DOHH2 (cell line): ENCODE results near the gene HSD17B3.
"Not testable (repeated sequence)": the region's sequence is repeated elsewhere in the genome, so short reads cannot be mapped to it uniquely, and the experiment has no call there.

Experiments
- H3F3A ChIP-seq: fragments of 200-600 bp; sonication (generic), shearing (Covaris generic); 2 replicates; pipeline ENCODE4 v1.6.0; 2016; ENCODE audit warnings: antibody characterized with exemption, mild to moderate bottlenecking; ENCODE audit not compliant: control insufficient read depth, insufficient read depth
- H3K27ac ChIP-seq: fragments of 200-600 bp; sonication (generic); 2 replicates; pipeline ENCODE4 v1.5.1; 2014; ENCODE audit warnings: low read depth, mild to moderate bottlenecking, low read length, moderate library complexity
- H3K27me3 ChIP-seq: fragments of 200-600 bp; sonication (generic); 2 replicates; pipeline ENCODE4 v1.6.1; 2014; ENCODE audit warnings: mild to moderate bottlenecking, low read length, mixed read lengths; ENCODE audit not compliant: control insufficient read depth
- H3K36me3 ChIP-seq: fragments of 200-600 bp; sonication (generic); 2 replicates; pipeline ENCODE4 v1.6.1; 2014; ENCODE audit warnings: mild to moderate bottlenecking, low read length, moderate library complexity, mixed read lengths; ENCODE audit not compliant: control insufficient read depth
- H3K4me1 ChIP-seq: fragments of 200-600 bp; sonication (generic); 2 replicates; pipeline ENCODE4 v1.6.1; 2014; ENCODE audit warnings: mild to moderate bottlenecking, low read length, mixed read lengths; ENCODE audit not compliant: control insufficient read depth
- H3K4me2 ChIP-seq: fragments of 200-600 bp; sonication (generic); 2 replicates; pipeline ENCODE4 v1.6.0; 2014; ENCODE audit warnings: mild to moderate bottlenecking, low read length, moderate library complexity
- H3K4me3 ChIP-seq: fragments of 200-600 bp; sonication (generic); 2 replicates; pipeline ENCODE4 v1.5.1; 2014; ENCODE audit warnings: mild to moderate bottlenecking, low read length, mixed read lengths
- H3K79me2 ChIP-seq: fragments of 200-600 bp; sonication (generic); 2 replicates; pipeline ENCODE4 v1.6.1; 2014; ENCODE audit warnings: mild to moderate bottlenecking, low read length, mixed read lengths; ENCODE audit not compliant: control insufficient read depth
- H3K9me2 ChIP-seq: fragments of 200-600 bp; sonication (generic); replicated peaks from 2 replicates; pipeline ENCODE4 v1.6.1; 2014; ENCODE audit warnings: mild to moderate bottlenecking, low read length, mixed read lengths; ENCODE audit not compliant: control insufficient read depth
- H3K9me3 ChIP-seq: fragments of 200-600 bp; sonication (generic); 2 replicates; pipeline ENCODE4 v1.6.1; 2014; ENCODE audit warnings: antibody characterized with exemption, low read length, mixed read lengths; ENCODE audit not compliant: control insufficient read depth, insufficient read depth
- H4K20me1 ChIP-seq: fragments of 200-600 bp; sonication (generic); 2 replicates; pipeline ENCODE4 v1.6.0; 2014; ENCODE audit warnings: low read depth, mild to moderate bottlenecking, antibody characterized with exemption, low read length, moderate library complexity; ENCODE audit not compliant: control insufficient read depth, insufficient read depth
- CTCF ChIP-seq: fragments of 200-600 bp; sonication (generic); IDR thresholded peaks from one replicate; pipeline ENCODE4 v1.5.1; 2014; ENCODE audit warnings: antibody characterized with exemption, mild to moderate bottlenecking, low read depth, low read length; ENCODE audit not compliant: poor library complexity, severe bottlenecking
- EZH2phosphoT487 ChIP-seq: fragments of 200-600 bp; sonication (generic); IDR thresholded peaks from 2 replicates; pipeline ENCODE4 v1.6.1; 2017; ENCODE audit warnings: borderline replicate concordance, mild to moderate bottlenecking, antibody characterized with exemption, low read length, moderate library complexity, mixed read lengths

The HSD17B3 gene

GRCh38 chr9:96242811-96243210, 59.2 kb downstream of the HSD17B3 start:
- no peaks in the 10 kb centered on the region for H3K9me2 ChIP-seq
- no peak overlapping the region for H3K4me2 ChIP-seq
- peaks cover 3% of the 10 kb centered on the region; the same call in 1 of the 2 replicates for H3K27me3 ChIP-seq
- no peak overlapping the region for H3K27ac ChIP-seq
- no peak for TF ChIP-seq EZH2phosphoT487
- TF ChIP-seq CTCF: no peak
- H4K20me1 ChIP-seq: no peaks in the 10 kb centered on the region
- no peaks in the 10 kb centered on the region for H3K79me2 ChIP-seq
- no peaks in the 10 kb centered on the region for H3K36me3 ChIP-seq
- H3K4me1 ChIP-seq: no peaks in the 10 kb centered on the region
- H3K4me3 ChIP-seq: no peak overlapping the region
- H3K9me3 ChIP-seq: no peaks in the 10 kb centered on the region
- no peaks in the 10 kb centered on the region for H3F3A ChIP-seq

- no peaks in the 10 kb centered on the region for H3K9me3 ChIP-seq
- H3K36me3 ChIP-seq: no peaks in the 10 kb centered on the region
- H4K20me1 ChIP-seq: no peaks in the 10 kb centered on the region
- no peak overlapping the region for H3K27ac ChIP-seq
- no peaks in the 10 kb centered on the region for H3K4me1 ChIP-seq
- no peak for TF ChIP-seq EZH2phosphoT487
- TF ChIP-seq CTCF: no peak
- no peaks in the 10 kb centered on the region for H3F3A ChIP-seq
- H3K9me2 ChIP-seq: no peaks in the 10 kb centered on the region
- H3K79me2 ChIP-seq: no peaks in the 10 kb centered on the region
- H3K4me3 ChIP-seq: no peak overlapping the region
- no peak overlapping the region for H3K4me2 ChIP-seq
- H3K27me3 ChIP-seq: peaks cover 3% of the 10 kb centered on the region; the same call in 1 of the 2 replicates
Observed at GRCh38 chr9:96241391-96241809, 60.6 kb downstream of the HSD17B3 start.

- H3K4me1 ChIP-seq: no peaks in the 10 kb centered on the region
- H3K9me3 ChIP-seq: no peaks in the 10 kb centered on the region
- H3K79me2 ChIP-seq: no peaks in the 10 kb centered on the region
- no peaks in the 10 kb centered on the region for H4K20me1 ChIP-seq
- H3K4me2 ChIP-seq: no peak overlapping the region
- no peak overlapping the region for H3K27ac ChIP-seq
- H3K27me3 ChIP-seq: peaks cover 3% of the 10 kb centered on the region; the same call in 1 of the 2 replicates
- no peaks in the 10 kb centered on the region for H3K9me2 ChIP-seq
- TF ChIP-seq CTCF (no peak), EZH2phosphoT487 (no peak)
- no peaks in the 10 kb centered on the region for H3F3A ChIP-seq
- H3K4me3 ChIP-seq: no peak overlapping the region
- no peaks in the 10 kb centered on the region for H3K36me3 ChIP-seq
Observed at GRCh38 chr9:96236854-96237550, 65.0 kb downstream of the HSD17B3 start.

- H3F3A ChIP-seq, H3K9me3 ChIP-seq, H3K4me1 ChIP-seq, H3K9me2 ChIP-seq, H4K20me1 ChIP-seq, H3K27ac ChIP-seq, H3K27me3 ChIP-seq, H3K4me3 ChIP-seq, H3K36me3 ChIP-seq, H3K79me2 ChIP-seq, H3K4me2 ChIP-seq: not testable (repeated sequence)
Observed at GRCh38 chr9:96236337-96236736, 65.6 kb downstream of the HSD17B3 start.
